Keratinocyte (primary cell): Measurements from ENCODE around the gene HSD17B2.

Experiments
- EZH2 ChIP-seq: IDR thresholded peaks from one replicate; pipeline ENCODE4 v1.6.1; 2012; ENCODE audit warnings: inconsistent platforms, mild to moderate bottlenecking, low read length, moderate library complexity
- TF ChIP-seq, protein P1 (sequence below), 3 experiments: IDR thresholded peaks in 1 of 3; conservative IDR thresholded peaks in 1 of 3; optimal IDR thresholded peaks in 1 of 3; 2 replicates in 2 of 3; 3 replicates in 1 of 3; pipeline versions ENCODE3 to v1.5.1; 2011; ENCODE audit warnings: low read length in 3 of 3, mild to moderate bottlenecking in 3 of 3, moderate library complexity in 2 of 3, control low read depth in 1 of 3, inconsistent platforms in 1 of 3; ENCODE audit not compliant: insufficient read depth in 2 of 3; ENCODE audit errors: extremely low read depth in 1 of 3

DNA sequence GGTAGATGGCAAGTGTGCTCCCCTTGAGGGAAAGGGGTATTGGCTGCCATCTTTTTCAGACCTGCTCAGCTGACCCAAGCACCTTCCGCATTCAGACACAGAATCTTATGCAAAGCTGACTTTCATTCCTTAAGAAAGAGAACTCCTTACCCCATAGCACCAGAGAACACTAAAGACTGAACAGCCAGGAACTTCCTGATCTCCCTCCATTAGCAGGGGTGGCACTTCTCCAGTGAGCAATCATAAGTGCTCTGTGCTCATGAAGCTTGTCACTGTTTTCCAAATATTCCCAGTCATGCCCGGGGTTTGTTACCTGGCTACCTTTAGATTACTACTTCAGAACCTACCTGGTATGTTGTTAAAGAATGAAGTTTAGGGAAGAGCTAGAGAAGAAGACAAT, 11.9 kb downstream of the HSD17B2 start:
- TF ChIP-seq EZH2: no peak
- TF ChIP-seq, protein P1, sequence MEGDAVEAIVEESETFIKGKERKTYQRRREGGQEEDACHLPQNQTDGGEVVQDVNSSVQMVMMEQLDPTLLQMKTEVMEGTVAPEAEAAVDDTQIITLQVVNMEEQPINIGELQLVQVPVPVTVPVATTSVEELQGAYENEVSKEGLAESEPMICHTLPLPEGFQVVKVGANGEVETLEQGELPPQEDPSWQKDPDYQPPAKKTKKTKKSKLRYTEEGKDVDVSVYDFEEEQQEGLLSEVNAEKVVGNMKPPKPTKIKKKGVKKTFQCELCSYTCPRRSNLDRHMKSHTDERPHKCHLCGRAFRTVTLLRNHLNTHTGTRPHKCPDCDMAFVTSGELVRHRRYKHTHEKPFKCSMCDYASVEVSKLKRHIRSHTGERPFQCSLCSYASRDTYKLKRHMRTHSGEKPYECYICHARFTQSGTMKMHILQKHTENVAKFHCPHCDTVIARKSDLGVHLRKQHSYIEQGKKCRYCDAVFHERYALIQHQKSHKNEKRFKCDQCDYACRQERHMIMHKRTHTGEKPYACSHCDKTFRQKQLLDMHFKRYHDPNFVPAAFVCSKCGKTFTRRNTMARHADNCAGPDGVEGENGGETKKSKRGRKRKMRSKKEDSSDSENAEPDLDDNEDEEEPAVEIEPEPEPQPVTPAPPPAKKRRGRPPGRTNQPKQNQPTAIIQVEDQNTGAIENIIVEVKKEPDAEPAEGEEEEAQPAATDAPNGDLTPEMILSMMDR (optimal IDR thresholded peaks at IDR 0.05 in 1 of 3, IDR thresholded peaks at IDR 0.05 in 1 of 3, conservative IDR thresholded peaks at IDR 0.05 in 1 of 3; ENCODE audit: extremely low read depth in 1 of 3, insufficient read depth in 2 of 3, low read length in 3 of 3): no peak
